H9 (cell line): ENCODE data around the gene DCUN1D2. TPM values are rescaled to one million over a fixed set of nuclear protein-coding genes. Genes with fewer than 3 reads are reported as not detected.

ENCODE experiments used
- DNase-seq: peaks from one replicate; pipeline ENCODE4 v3.0.0-alpha.2; 2017
- H2AFZ ChIP-seq: one replicate; pipeline ENCODE4 v1.6.1; 2013; ENCODE audit warnings: mild to moderate bottlenecking, low read length, control low read depth, moderate library complexity
- H2AK5ac ChIP-seq: 2 replicates; pipeline ENCODE4 v1.6.1; 2013; ENCODE audit warnings: low read length, control low read depth, mixed read lengths; ENCODE audit not compliant: insufficient read length
- H2BK120ac ChIP-seq: one replicate; pipeline ENCODE4 v1.6.1; 2013; ENCODE audit warnings: low read depth, mild to moderate bottlenecking, low read length, control low read depth, inconsistent platforms; ENCODE audit not compliant: poor library complexity, severe bottlenecking
- H2BK12ac ChIP-seq: 2 replicates; pipeline ENCODE4 v1.6.1; 2013; ENCODE audit warnings: low read length, control low read depth, mixed read lengths, low read depth; ENCODE audit not compliant: insufficient read length
- H2BK15ac ChIP-seq: 2 replicates; pipeline ENCODE4 v1.6.1; 2013; ENCODE audit warnings: low read depth, low read length, control low read depth
- H2BK20ac ChIP-seq: one replicate; pipeline ENCODE4 v1.6.1; 2013; ENCODE audit warnings: low read depth, mild to moderate bottlenecking, low read length, control low read depth, inconsistent platforms; ENCODE audit not compliant: poor library complexity, severe bottlenecking
- H2BK5ac ChIP-seq: 2 replicates; pipeline ENCODE4 v1.6.1; 2013; ENCODE audit warnings: low read length, control low read depth, mixed read lengths; ENCODE audit not compliant: insufficient read length
- H3K14ac ChIP-seq: 2 replicates; pipeline ENCODE4 v1.6.1; 2013; ENCODE audit warnings: low read length, control low read depth; ENCODE audit not compliant: insufficient read depth
- H3K18ac ChIP-seq: 2 replicates; pipeline ENCODE4 v1.6.1; 2013; ENCODE audit warnings: low read depth, mild to moderate bottlenecking, mixed read lengths, low read length, control low read depth; ENCODE audit not compliant: insufficient read length
- H3K23ac ChIP-seq: 2 replicates; pipeline ENCODE4 v1.6.1; 2013; ENCODE audit warnings: low read length, control low read depth, mixed read lengths, low read depth; ENCODE audit not compliant: insufficient read length
- H3K23me2 ChIP-seq: 2 replicates; pipeline ENCODE4 v1.6.1; 2013; ENCODE audit warnings: low read depth, mild to moderate bottlenecking, mixed read lengths, low read length, control low read depth; ENCODE audit not compliant: insufficient read length, poor library complexity, severe bottlenecking
- H3K27ac ChIP-seq: 2 replicates; pipeline ENCODE4 v1.5.1; 2013; ENCODE audit warnings: low read length, control low read depth, mixed read lengths, low read depth; ENCODE audit not compliant: insufficient read length
- H3K27me3 ChIP-seq: 2 replicates; pipeline ENCODE4 v1.6.1; 2013; ENCODE audit warnings: low read length, control low read depth, inconsistent platforms; ENCODE audit not compliant: insufficient read depth
- H3K4ac ChIP-seq: 2 replicates; pipeline ENCODE4 v1.6.1; 2013; ENCODE audit warnings: low read depth, mild to moderate bottlenecking, control low read depth, inconsistent platforms, low read length, moderate library complexity
- H3K4me1 ChIP-seq: 2 replicates; pipeline ENCODE4 v1.6.1; 2013; ENCODE audit warnings: low read length, control low read depth, inconsistent platforms; ENCODE audit not compliant: insufficient read depth
- H3K4me2 ChIP-seq: 2 replicates; pipeline ENCODE4 v1.6.1; 2013; ENCODE audit warnings: low read length, control low read depth, mixed read lengths; ENCODE audit not compliant: insufficient read length, insufficient read depth
- H3K56ac ChIP-seq: 2 replicates; pipeline ENCODE4 v1.6.1; 2013; ENCODE audit warnings: low read depth, mild to moderate bottlenecking, mixed read lengths, low read length, control low read depth; ENCODE audit not compliant: insufficient read length
- H3K79me1 ChIP-seq: 2 replicates; pipeline ENCODE4 v1.6.1; 2013; ENCODE audit warnings: low read depth, mild to moderate bottlenecking, moderate library complexity, low read length, control low read depth, inconsistent platforms; ENCODE audit not compliant: insufficient read depth, poor library complexity, severe bottlenecking
- H3K79me2 ChIP-seq: 2 replicates; pipeline ENCODE4 v1.6.1; 2013; ENCODE audit warnings: low read length, control low read depth, inconsistent platforms; ENCODE audit not compliant: insufficient read depth
- H3K9ac ChIP-seq: 2 replicates; pipeline ENCODE4 v1.6.1; 2013; ENCODE audit warnings: low read length, control low read depth, mixed read lengths; ENCODE audit not compliant: insufficient read length; ENCODE audit errors: extremely low read depth
- H3K9me3 ChIP-seq: one replicate; pipeline ENCODE4 v1.6.1; 2013; ENCODE audit warnings: low read depth, low read length, inconsistent platforms; ENCODE audit not compliant: control insufficient read depth
- H3T11ph ChIP-seq: one replicate; pipeline ENCODE4 v1.6.1; 2013; ENCODE audit warnings: mild to moderate bottlenecking, low read length, control low read depth, inconsistent platforms
- H4K20me1 ChIP-seq: one replicate; pipeline ENCODE4 v1.6.1; 2013; ENCODE audit not compliant: control insufficient read depth, insufficient read length, insufficient read depth
- H4K5ac ChIP-seq: 2 replicates; pipeline ENCODE4 v1.6.1; 2013; ENCODE audit warnings: low read depth, mild to moderate bottlenecking, mixed read lengths, low read length, control low read depth; ENCODE audit not compliant: insufficient read length
- H4K8ac ChIP-seq: replicated peaks from 2 replicates; pipeline ENCODE4 v1.6.1; 2013; ENCODE audit warnings: low read length, control low read depth, mixed read lengths, low read depth; ENCODE audit not compliant: insufficient read length
- H4K91ac ChIP-seq: 2 replicates; pipeline ENCODE4 v1.6.1; 2013; ENCODE audit warnings: low read depth, mild to moderate bottlenecking, moderate library complexity, mixed read lengths, low read length, control low read depth; ENCODE audit not compliant: insufficient read length
- H3K27ac Mint-ChIP-seq, 3 experiments: 2 replicates in 2 of 3; 3 replicates in 1 of 3; pipeline ENCODE4 v1.8.0; 2020 to 2021; ENCODE audit warnings: mixed read lengths in 3 of 3, mild to moderate bottlenecking in 1 of 3, moderate library complexity in 1 of 3
- H3K27me3 Mint-ChIP-seq: 2 replicates; pipeline ENCODE4 v1.8.0; 2021; ENCODE audit warnings: low read depth, mild to moderate bottlenecking, moderate library complexity, mixed read lengths
- H3K36me3 Mint-ChIP-seq, 3 experiments: 2 replicates in 2 of 3; 3 replicates in 1 of 3; pipeline ENCODE4 v1.8.0; 2020 to 2021; ENCODE audit warnings: low read depth in 3 of 3, mixed read lengths in 3 of 3; ENCODE audit not compliant: insufficient read depth in 1 of 3
- H3K4me1 Mint-ChIP-seq, 2 experiments: 2 replicates each; pipeline ENCODE4 v1.8.0; 2020; ENCODE audit warnings: mixed read lengths in 2 of 2
- H3K4me3 Mint-ChIP-seq, 2 experiments: 2 replicates in 1 of 2; 3 replicates in 1 of 2; pipeline ENCODE4 v1.8.0; 2020 to 2021; ENCODE audit warnings: mild to moderate bottlenecking in 2 of 2, mixed read lengths in 2 of 2, moderate library complexity in 1 of 2
- H3K9me3 Mint-ChIP-seq, 2 experiments: 2 replicates in 1 of 2; 3 replicates in 1 of 2; pipeline ENCODE4 v1.8.0; 2020; ENCODE audit warnings: mild to moderate bottlenecking in 2 of 2, mixed read lengths in 2 of 2, moderate library complexity in 1 of 2
- CTCF ChIP-seq: fragments of 200-600 bp; sonication (generic); conservative IDR thresholded peaks from 3 replicates; pipeline ENCODE4 v1.8.0; 2021; ENCODE audit warnings: antibody characterized with exemption, mild to moderate bottlenecking
- WGBS: extraction: QIAGEN DNeasy Blood & Tissue Kit; methylation state at CpG from one replicate; pipeline ENCODE4 v1.1.7; 2013; ENCODE audit warnings: missing lambda C conversion rate, low lambda C conversion rate, mixed read lengths; ENCODE audit not compliant: insufficient read length; ENCODE audit errors: extremely low coverage; 5-methylcytosine and 5-hydroxymethylcytosine counted together
- total RNA-seq: library from RNA; stranded (reverse); gene quantifications from 2 replicates; pipeline ENCODE4 v1.2.1, GENCODE V29; 2021

Gene DCUN1D2
- total RNA-seq, 1 experiment from 2014 or later = 36.8 TPM

- WGBS = no CpG with 5 or more reads among the region's 49 CpGs
- Histone ChIP-seq H3K4ac (no peak overlapping the region), H3K27ac (no peak overlapping the region), H4K91ac (no peak overlapping the region), H2BK12ac (no peak overlapping the region), H3K18ac (no peak overlapping the region), H3K79me2 (no peaks in the 10 kb centered on the region), H3K4me1 (no peaks in the 10 kb centered on the region), H4K20me1 (no peaks in the 10 kb centered on the region), H3K56ac (no peak overlapping the region), H3K27me3 (no peaks in the 10 kb centered on the region), H3K23me2 (no peaks in the 10 kb centered on the region), H3K9ac (no peak overlapping the region), H3T11ph (no peak overlapping the region), H4K5ac (no peak overlapping the region), H3K79me1 (no peaks in the 10 kb centered on the region), H4K8ac (no peak overlapping the region), H3K23ac (no peak overlapping the region), H2BK5ac (no peak overlapping the region), H2BK20ac (no peak overlapping the region), H3K14ac (no peak overlapping the region), H2AK5ac (no peak overlapping the region), H2AFZ (no peak overlapping the region), H3K9me3 (no peaks in the 10 kb centered on the region), H2BK120ac (no peak overlapping the region), H2BK15ac (no peak overlapping the region), H3K4me2 (no peak overlapping the region)
- H3K27ac Mint-ChIP-seq = peak overlapping the region in 2 of 3 experiments; percentile 33 to 59; a peak in 4 of 7 replicates
- TF ChIP-seq CTCF = no peak
- H3K27me3 Mint-ChIP-seq = no peaks in the 10 kb centered on the region
- no peaks in the 10 kb centered on the region for H3K4me1 Mint-ChIP-seq
- H3K9me3 Mint-ChIP-seq = no peaks in the 10 kb centered on the region
- peak; percentile 22 for DNase-seq
- H3K4me3 Mint-ChIP-seq = no peak overlapping the region
- peaks cover 20 to 56% (median 38%) of the 10 kb centered on the region in 3 experiments; a peak in 6 of 7 replicates for H3K36me3 Mint-ChIP-seq
Observed at GRCh38 chr13:113531041-113531873, 40.7 kb upstream of the DCUN1D2 start.
